ENCODE data around the gene CYP26A1.

CYP26A1 gene

DNA sequence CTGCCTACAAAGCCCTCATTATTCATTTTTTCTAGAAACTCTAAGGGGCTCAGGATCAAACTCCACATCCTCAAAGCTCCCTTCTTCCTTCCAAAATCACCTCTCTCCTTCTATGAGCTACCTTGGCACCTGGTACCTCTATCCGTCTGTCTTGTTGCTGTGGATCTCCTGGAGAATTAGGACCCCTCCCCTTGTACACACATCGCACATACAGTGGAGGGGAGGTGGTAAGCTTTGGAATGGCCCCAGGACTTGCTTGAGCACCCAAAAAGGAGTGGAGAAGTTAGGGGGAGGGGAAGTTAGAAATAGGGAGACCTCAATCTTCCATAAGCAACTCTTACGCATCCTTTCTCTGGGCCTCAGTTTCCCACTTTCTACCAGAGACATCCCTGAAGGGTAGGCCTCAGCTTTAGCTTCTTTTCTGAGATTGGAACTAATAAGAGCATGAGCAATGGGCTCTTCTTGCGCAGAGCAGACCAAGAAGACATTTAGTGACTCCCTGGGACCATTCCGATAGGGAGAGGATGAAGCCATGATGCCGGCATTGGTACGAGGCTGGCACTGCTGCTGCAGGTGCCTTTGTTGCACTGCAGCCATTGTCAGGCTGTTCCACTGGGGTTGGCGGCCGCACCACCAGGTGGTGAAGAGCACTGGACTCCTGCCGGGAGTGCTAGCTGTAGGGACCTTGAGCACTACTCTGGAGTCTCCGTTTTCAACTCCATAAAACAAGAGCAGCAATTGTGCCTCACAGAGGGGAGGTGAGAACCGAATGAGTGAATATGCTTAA, 8.6 kb upstream of the CYP26A1 start:
- Histone ChIP-seq H3K36me3 (no peaks in the 10 kb centered on the region), H3K9me3 (no peaks in the 10 kb centered on the region), H3K27ac (no peak overlapping the region), H3K4me1 (peaks cover 0 to 58% (median 45%) of the 10 kb centered on the region in 4 donors), H3K4me3 (no peak overlapping the region), H3K27me3 (peaks cover 0 to 100% of the 10 kb centered on the region in 2 donors)
- intact Hi-C loops (cut with DNase I; ENCODE audit: low total_unique reads), result loop anchor here (10.0 kb wide), 1 partner anchor 100 kb away; no protein-coding TSS in a partner anchor
- TF ChIP-seq, protein P1, sequence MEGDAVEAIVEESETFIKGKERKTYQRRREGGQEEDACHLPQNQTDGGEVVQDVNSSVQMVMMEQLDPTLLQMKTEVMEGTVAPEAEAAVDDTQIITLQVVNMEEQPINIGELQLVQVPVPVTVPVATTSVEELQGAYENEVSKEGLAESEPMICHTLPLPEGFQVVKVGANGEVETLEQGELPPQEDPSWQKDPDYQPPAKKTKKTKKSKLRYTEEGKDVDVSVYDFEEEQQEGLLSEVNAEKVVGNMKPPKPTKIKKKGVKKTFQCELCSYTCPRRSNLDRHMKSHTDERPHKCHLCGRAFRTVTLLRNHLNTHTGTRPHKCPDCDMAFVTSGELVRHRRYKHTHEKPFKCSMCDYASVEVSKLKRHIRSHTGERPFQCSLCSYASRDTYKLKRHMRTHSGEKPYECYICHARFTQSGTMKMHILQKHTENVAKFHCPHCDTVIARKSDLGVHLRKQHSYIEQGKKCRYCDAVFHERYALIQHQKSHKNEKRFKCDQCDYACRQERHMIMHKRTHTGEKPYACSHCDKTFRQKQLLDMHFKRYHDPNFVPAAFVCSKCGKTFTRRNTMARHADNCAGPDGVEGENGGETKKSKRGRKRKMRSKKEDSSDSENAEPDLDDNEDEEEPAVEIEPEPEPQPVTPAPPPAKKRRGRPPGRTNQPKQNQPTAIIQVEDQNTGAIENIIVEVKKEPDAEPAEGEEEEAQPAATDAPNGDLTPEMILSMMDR (IDR thresholded peaks at IDR 0.05), result no peak
- DNase-seq, result no peak

GRCh38 chr10:93065675-93066543, 7.8 kb upstream of the CYP26A1 start:
- H3K9me3 ChIP-seq, result no peaks in the 10 kb centered on the region
- no peak overlapping the region for H3K27ac ChIP-seq
- H3K27me3 ChIP-seq, result peaks cover 0 to 96% of the 10 kb centered on the region in 2 donors
- peak overlapping the region in 1 of 2 donors; percentile 31 for H3K4me3 ChIP-seq
- DNase-seq, result no peak
- intact Hi-C loops (cut with DNase I; ENCODE audit: low total_unique reads), result loop anchor here (10.0 kb wide), 1 partner anchor 101 kb away; no protein-coding TSS in a partner anchor
- TF ChIP-seq, protein P1 (IDR thresholded peaks at IDR 0.05), result no peak
- no peaks in the 10 kb centered on the region for H3K36me3 ChIP-seq
- peaks cover 0 to 49% (median 41%) of the 10 kb centered on the region in 4 donors for H3K4me1 ChIP-seq

DNA sequence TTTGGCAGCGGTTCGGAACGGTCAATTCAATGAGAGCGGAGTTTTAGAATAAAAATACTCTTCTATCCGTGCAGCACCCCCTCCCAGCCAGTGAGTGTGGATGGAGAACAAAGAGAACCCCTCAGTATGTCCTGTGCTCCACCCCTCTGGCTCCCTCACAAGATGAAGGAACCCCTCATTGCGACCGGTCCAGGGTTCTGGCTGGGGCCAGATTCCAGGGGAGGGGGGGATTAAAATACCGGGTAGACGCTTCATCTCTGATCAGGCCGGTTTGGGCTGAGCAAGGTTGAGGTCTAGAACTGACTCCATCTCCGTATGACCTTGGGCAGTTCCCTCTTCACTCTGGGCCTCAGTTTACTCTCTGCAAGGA, 7.2 kb upstream of the CYP26A1 start:
- no peak overlapping the region for H3K4me3 ChIP-seq
- intact Hi-C loops (cut with DNase I; ENCODE audit: low total_unique reads), result loop anchor here (10.0 kb wide), 1 partner anchor 102 kb away; no protein-coding TSS in a partner anchor
- peaks cover 0 to 44% (median 37%) of the 10 kb centered on the region in 4 donors for H3K4me1 ChIP-seq
- no peaks in the 10 kb centered on the region for H3K9me3 ChIP-seq
- no peak overlapping the region for H3K27ac ChIP-seq
- TF ChIP-seq, protein P1 (IDR thresholded peaks at IDR 0.05), result no peak
- DNase-seq, result no peak
- peaks cover 0 to 95% of the 10 kb centered on the region in 2 donors for H3K27me3 ChIP-seq
- H3K36me3 ChIP-seq, result no peaks in the 10 kb centered on the region

DNA sequence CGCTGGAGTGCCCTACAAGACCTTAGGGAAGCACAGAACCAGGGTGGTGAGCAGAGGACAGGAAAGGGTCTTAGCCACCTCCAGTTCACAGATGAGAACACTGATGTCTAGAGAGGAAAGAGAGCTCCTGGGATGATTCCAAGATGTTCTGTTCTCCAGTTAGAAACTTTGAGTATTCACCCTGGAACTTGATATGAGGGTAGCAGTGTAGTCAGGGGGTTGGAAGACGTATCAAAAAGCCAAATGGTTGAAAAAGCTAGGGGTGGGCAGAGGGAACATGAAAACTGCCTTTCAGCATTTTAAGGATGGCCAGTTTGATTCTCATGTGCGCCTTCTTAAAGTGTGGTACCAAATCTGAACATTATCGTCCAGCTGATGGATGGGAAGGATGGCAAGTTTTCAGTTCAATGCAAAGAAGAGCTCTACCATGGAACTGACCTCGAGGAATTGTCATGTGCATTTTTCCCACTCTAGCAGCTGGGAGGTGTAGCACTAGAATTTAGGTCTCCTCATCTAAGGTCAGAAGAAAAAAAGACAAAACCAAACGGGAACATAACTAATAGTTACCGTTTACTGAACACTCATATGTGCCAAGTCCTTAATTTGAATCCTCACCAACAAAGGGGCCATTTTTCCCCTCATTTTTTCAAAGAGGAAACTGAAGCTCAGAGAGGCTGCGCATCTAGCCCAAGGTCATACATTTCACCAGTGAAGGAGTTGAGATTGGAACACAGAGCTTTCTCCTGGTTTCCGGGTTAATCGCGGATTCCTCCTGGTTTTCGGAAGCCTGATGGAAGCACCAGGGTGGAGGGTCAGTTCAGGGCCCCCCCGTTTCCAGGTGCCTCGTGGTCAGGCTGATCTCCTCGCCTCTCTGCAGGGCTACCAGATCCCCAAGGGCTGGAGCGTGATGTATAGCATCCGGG, 6.0 kb upstream of the CYP26A1 start:
- peak overlapping the region; percentile 12 to 39 for H3K4me3 ChIP-seq
- no peaks in the 10 kb centered on the region for H3K36me3 ChIP-seq
- peaks cover 0 to 95% of the 10 kb centered on the region in 2 donors for H3K27me3 ChIP-seq
- intact Hi-C loops (cut with DNase I; ENCODE audit: low total_unique reads), result loop anchor here (10.0 kb wide), 1 partner anchor 103 kb away; no protein-coding TSS in a partner anchor
- peaks cover 0 to 44% (median 37%) of the 10 kb centered on the region in 4 donors for H3K4me1 ChIP-seq
- DNase-seq, result no peak
- TF ChIP-seq, protein P1 (IDR thresholded peaks at IDR 0.05), result no peak
- no peak overlapping the region for H3K27ac ChIP-seq
- H3K9me3 ChIP-seq, result no peaks in the 10 kb centered on the region

All from tibial artery (tissue), 4 donors.